Measurements from ENCODE around the gene LUZP2. TPM values are rescaled to one million over a fixed set of nuclear protein-coding genes. Genes with fewer than 3 reads are reported as not detected.

Gene LUZP2
- polyA plus RNA-seq, 1 experiment, result 1.6 TPM

DNA sequence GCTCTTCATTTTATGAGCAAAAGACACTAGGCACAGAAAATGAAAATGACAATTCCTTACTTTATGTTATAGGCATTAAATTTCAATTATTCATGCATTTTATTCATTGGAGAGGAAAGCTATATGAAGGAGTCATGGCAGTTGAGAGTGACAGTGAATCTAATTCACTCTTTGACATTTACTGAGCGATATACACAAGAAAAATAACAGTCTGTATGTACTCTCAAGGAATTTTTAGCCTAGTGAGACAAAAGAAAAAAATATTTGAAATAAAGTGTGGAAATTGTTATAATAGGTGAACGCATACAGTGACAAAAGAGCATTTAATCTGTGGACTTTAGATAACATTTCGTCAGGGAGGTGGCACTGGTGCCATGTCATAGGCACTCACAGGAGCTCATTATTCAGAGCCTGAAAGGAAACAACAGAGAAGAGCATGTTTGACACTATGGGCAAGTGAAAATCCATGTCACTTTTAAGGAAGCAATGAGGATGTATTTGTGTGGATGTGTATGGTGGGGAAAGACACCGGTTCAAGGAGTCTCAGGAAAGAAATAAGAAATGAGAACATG, 323.1 kb downstream of the LUZP2 start:
- POLR2A ChIA-PET, result no interaction called here
- CTCF ChIA-PET, result no interaction called here
- TF ChIP-seq, protein P1, sequence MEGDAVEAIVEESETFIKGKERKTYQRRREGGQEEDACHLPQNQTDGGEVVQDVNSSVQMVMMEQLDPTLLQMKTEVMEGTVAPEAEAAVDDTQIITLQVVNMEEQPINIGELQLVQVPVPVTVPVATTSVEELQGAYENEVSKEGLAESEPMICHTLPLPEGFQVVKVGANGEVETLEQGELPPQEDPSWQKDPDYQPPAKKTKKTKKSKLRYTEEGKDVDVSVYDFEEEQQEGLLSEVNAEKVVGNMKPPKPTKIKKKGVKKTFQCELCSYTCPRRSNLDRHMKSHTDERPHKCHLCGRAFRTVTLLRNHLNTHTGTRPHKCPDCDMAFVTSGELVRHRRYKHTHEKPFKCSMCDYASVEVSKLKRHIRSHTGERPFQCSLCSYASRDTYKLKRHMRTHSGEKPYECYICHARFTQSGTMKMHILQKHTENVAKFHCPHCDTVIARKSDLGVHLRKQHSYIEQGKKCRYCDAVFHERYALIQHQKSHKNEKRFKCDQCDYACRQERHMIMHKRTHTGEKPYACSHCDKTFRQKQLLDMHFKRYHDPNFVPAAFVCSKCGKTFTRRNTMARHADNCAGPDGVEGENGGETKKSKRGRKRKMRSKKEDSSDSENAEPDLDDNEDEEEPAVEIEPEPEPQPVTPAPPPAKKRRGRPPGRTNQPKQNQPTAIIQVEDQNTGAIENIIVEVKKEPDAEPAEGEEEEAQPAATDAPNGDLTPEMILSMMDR (IDR thresholded peaks at IDR 0.05; ENCODE audit: low read depth, low read length), result no peak

DNA sequence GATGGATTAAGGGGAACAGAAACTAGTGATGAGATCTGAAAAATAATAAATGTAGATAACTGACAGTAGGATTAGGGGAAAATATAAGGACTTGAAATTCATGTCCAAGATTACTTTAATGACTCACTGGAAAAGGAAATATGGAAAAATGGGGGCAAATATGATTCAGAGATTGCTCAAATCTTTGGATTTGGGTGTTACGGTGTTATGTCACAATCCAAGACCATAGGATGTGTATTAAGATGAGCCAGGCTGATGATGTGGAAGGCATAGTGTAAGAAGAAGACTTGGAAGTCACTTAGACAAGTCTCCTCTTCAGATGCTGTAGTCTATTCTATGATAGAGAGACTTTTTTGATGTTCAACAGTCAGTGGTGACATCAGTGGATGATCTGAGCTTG, 323.7 kb downstream of the LUZP2 start:
- Histone ChIP-seq H3K4me3 (ENCODE audit: low read depth, low read length) (no peak overlapping the region), H3K27me3 (ENCODE audit: control insufficient read depth, insufficient read depth, low read length) (no peaks in the 10 kb centered on the region), H3K9me3 (ENCODE audit: control insufficient read depth, insufficient read depth, low read length) (no peaks in the 10 kb centered on the region), H3K27ac (ENCODE audit: low read depth, low read length) (no peak overlapping the region)
- CTCF ChIA-PET, result no interaction called here
- POLR2A ChIA-PET, result no interaction called here
- DNase-seq (ENCODE audit: low read depth, low spot score), result no peak
- TF ChIP-seq, protein P1 (IDR thresholded peaks at IDR 0.05; ENCODE audit: low read depth, low read length), result no peak

More for the DNA sequence above, 323.1 kb downstream of the LUZP2 start:
- H3K27me3 ChIP-seq (ENCODE audit: control insufficient read depth, insufficient read depth, low read length), result no peaks in the 10 kb centered on the region
- no peak for DNase-seq (ENCODE audit: low read depth, low spot score)
- H3K9me3 ChIP-seq (ENCODE audit: control insufficient read depth, insufficient read depth, low read length), result no peaks in the 10 kb centered on the region
- no peak overlapping the region for H3K27ac ChIP-seq (ENCODE audit: low read depth, low read length)
- no peak overlapping the region for H3K4me3 ChIP-seq (ENCODE audit: low read depth, low read length)

DNA sequence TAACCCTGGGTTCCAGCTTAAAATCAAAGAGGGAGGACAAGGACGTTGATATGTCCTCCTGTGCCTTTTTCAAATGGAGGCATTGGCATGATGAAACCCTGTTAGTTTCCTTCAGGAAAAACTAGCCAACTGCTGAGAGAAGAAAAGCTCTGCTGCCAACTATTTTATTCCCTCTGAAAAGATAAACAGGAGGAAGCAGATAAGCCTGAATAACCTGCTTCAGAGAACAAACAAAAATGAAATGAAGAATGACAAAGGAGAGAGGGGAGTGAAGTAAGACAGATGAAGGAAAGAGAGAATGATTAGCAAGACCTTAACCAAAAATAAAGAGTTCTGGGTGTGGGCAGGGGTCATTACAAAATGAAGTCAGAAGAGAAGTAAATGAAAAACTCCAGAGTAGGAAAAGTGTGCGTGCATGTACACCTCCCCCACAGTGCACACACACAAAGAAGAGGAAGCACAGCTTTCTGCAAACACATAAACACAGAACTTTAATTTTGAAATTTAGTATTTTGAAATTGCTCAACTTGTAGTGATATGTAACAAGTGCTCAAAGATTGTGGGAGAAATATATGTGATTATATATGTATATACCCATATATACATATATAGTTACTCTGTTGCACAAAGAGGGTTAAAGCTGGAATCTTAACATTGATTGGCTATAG, 332.2 kb downstream of the LUZP2 start:
- Histone ChIP-seq H3K27ac (ENCODE audit: low read depth, low read length) (no peak overlapping the region), H3K27me3 (ENCODE audit: control insufficient read depth, insufficient read depth, low read length) (no peaks in the 10 kb centered on the region), H3K4me3 (ENCODE audit: low read depth, low read length) (no peak overlapping the region), H3K9me3 (ENCODE audit: control insufficient read depth, insufficient read depth, low read length) (no peaks in the 10 kb centered on the region)
- TF ChIP-seq, protein P1 (IDR thresholded peaks at IDR 0.05; ENCODE audit: low read depth, low read length), result no peak
- DNase-seq (ENCODE audit: low read depth, low spot score), result no peak
- POLR2A ChIA-PET, result no interaction called here
- CTCF ChIA-PET, result no interaction called here

DNA sequence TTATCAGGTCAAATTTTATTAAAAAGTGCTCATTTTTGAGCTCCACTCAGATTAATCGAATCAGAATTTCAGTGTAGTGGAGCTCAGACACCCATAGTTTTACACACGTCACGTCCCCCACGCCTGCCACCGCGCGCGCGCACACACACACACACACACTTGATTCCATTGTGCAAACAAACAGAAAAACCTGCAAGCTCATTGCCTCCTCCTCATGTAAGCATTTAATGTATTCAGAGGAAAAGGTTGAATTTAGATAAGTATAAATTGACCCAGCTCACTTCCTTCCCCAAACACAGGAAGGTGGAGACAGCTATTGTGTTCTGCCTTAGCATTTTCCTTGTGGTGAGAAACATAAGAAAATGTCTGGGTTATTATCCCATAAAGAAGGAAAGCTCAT, 336.7 kb downstream of the LUZP2 start:
- DNase-seq (ENCODE audit: low read depth, low spot score), result no peak
- ChIA-PET CTCF (no interaction called here), POLR2A (no interaction called here)
- H3K27ac ChIP-seq (ENCODE audit: low read depth, low read length), result no peak overlapping the region
- H3K4me3 ChIP-seq (ENCODE audit: low read depth, low read length), result no peak overlapping the region
- H3K27me3 ChIP-seq (ENCODE audit: control insufficient read depth, insufficient read depth, low read length), result no peaks in the 10 kb centered on the region
- no peaks in the 10 kb centered on the region for H3K9me3 ChIP-seq (ENCODE audit: control insufficient read depth, insufficient read depth, low read length)
- TF ChIP-seq, protein P1 (IDR thresholded peaks at IDR 0.05; ENCODE audit: low read depth, low read length), result no peak

DNA sequence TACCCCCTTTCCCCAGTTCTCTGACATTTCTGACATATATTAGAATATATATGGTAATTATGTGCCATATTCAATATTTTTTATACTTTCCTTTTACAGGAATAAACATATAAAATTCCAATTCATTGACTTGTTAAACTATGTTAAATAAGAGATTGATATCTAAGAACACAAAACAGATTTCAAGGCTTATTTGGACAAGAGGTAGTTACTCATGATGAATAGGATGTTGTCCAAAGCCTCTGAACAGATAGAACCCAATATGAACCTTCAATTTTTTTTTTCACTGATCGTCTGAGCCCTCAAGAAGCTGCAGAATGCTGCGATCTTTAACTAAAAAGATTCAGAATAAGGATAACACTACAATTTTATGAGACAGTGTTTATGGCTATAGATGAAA, 340.3 kb downstream of the LUZP2 start:
- Histone ChIP-seq H3K27me3 (ENCODE audit: control insufficient read depth, insufficient read depth, low read length) (no peaks in the 10 kb centered on the region), H3K4me3 (ENCODE audit: low read depth, low read length) (no peak overlapping the region), H3K27ac (ENCODE audit: low read depth, low read length) (no peak overlapping the region), H3K9me3 (ENCODE audit: control insufficient read depth, insufficient read depth, low read length) (no peaks in the 10 kb centered on the region)
- POLR2A ChIA-PET, result no interaction called here
- DNase-seq (ENCODE audit: low read depth, low spot score), result no peak
- TF ChIP-seq, protein P1 (IDR thresholded peaks at IDR 0.05; ENCODE audit: low read depth, low read length), result no peak
- CTCF ChIA-PET, result no interaction called here

All from AG04450 (cell line).